CD14-positive monocyte (primary cell): Measurements from ENCODE around the gene CACNB2. TPM values are rescaled to one million over a fixed set of nuclear protein-coding genes. Genes with fewer than 3 reads are reported as not detected.

Experiments
- DNase-seq, 3 donors: peaks; one replicate each; pipeline ENCODE4 v3.0.0-alpha.2; 2011 to 2022
- H2AFZ ChIP-seq: 2 replicates; pipeline ENCODE4 v1.6.0; 2012; ENCODE audit warnings: mild to moderate bottlenecking, low read depth, low read length, inconsistent platforms; ENCODE audit not compliant: insufficient read depth, poor library complexity, severe bottlenecking
- H3K27ac ChIP-seq, 2 donors: 1 replicate in 1 of 2; 2 replicates in 1 of 2; pipeline ENCODE4 v1.5.1; 2012 to 2013; ENCODE audit warnings: low read length in 2 of 2, control low read depth in 1 of 2, inconsistent platforms in 1 of 2, low read depth in 1 of 2, mild to moderate bottlenecking in 1 of 2
- H3K27me3 ChIP-seq, 2 donors: one replicate each; pipeline versions ENCODE4 v1.6.0 to v1.6.1; 2011 to 2013; ENCODE audit warnings: low read length in 2 of 2; ENCODE audit not compliant: control insufficient read depth in 2 of 2, insufficient read depth in 2 of 2
- H3K36me3 ChIP-seq, 2 donors: replicated peaks in 1 of 2; 1 replicate in 1 of 2; 2 replicates in 1 of 2; pipeline versions ENCODE4 v1.5.1 to v1.6.1; 2012 to 2013; ENCODE audit warnings: low read length in 2 of 2, control low read depth in 1 of 2, inconsistent platforms in 1 of 2, mild to moderate bottlenecking in 1 of 2; ENCODE audit not compliant: insufficient read depth in 2 of 2, control insufficient read depth in 1 of 2
- H3K4me1 ChIP-seq, 2 donors: 1 replicate in 1 of 2; 2 replicates in 1 of 2; pipeline versions ENCODE4 v1.5.1 to v1.6.1; 2012 to 2013; ENCODE audit warnings: low read length in 2 of 2, control low read depth in 1 of 2, inconsistent platforms in 1 of 2, mild to moderate bottlenecking in 1 of 2, moderate library complexity in 1 of 2; ENCODE audit not compliant: insufficient read depth in 2 of 2, control insufficient read depth in 1 of 2
- H3K4me2 ChIP-seq: replicated peaks from 2 replicates; pipeline ENCODE3; 2012; ENCODE audit warnings: low read length, moderate library complexity, mild to moderate bottlenecking; ENCODE audit not compliant: poor library complexity, severe bottlenecking; ENCODE audit errors: extremely low read depth
- H3K4me3 ChIP-seq, 3 experiments: fragments of 200-600 bp in 1 of 3; sonication (generic) in 1 of 3; replicated peaks in 1 of 3; 1 replicate in 2 of 3; 2 replicates in 1 of 3; pipeline ENCODE4 v1.5.1; 2011 to 2013; ENCODE audit warnings: low read length in 3 of 3, mild to moderate bottlenecking in 3 of 3, control low read depth in 2 of 3, low read depth in 2 of 3, inconsistent platforms in 1 of 3, moderate library complexity in 1 of 3
- H3K79me2 ChIP-seq: 2 replicates; pipeline ENCODE4 v1.6.0; 2012; ENCODE audit warnings: mild to moderate bottlenecking, control low read depth, inconsistent platforms, low read length, moderate library complexity; ENCODE audit not compliant: insufficient read depth
- H3K9ac ChIP-seq: 2 replicates; pipeline ENCODE4 v1.6.0; 2017; ENCODE audit warnings: low read length, mild to moderate bottlenecking; ENCODE audit not compliant: insufficient read depth, poor library complexity, severe bottlenecking
- H3K9me3 ChIP-seq, 2 donors: replicated peaks in 1 of 2; 1 replicate in 1 of 2; 2 replicates in 1 of 2; pipeline versions ENCODE4 v1.5.1 to v1.6.1; 2012 to 2013; ENCODE audit warnings: low read length in 2 of 2, control low read depth in 1 of 2; ENCODE audit not compliant: control insufficient read depth in 1 of 2, insufficient read depth in 1 of 2
- H4K20me1 ChIP-seq: 2 replicates; pipeline ENCODE4 v1.6.0; 2012; ENCODE audit warnings: mild to moderate bottlenecking, low read length, control low read depth, moderate library complexity; ENCODE audit not compliant: insufficient read depth
- H3K27ac Mint-ChIP-seq, 7 donors: one replicate each; pipeline ENCODE4 v1.8.0; 2020; ENCODE audit warnings: mild to moderate bottlenecking in 7 of 7, mixed read lengths in 7 of 7, moderate library complexity in 6 of 7, inconsistent platforms in 2 of 7
- H3K27me3 Mint-ChIP-seq, 3 donors: one replicate each; pipeline ENCODE4 v1.8.0; 2021 to 2022; ENCODE audit warnings: low read depth in 3 of 3, mild to moderate bottlenecking in 3 of 3, mixed read lengths in 3 of 3, moderate library complexity in 3 of 3, inconsistent platforms in 1 of 3
- H3K36me3 Mint-ChIP-seq, 2 donors: one replicate each; pipeline ENCODE4 v1.8.0; 2020; ENCODE audit warnings: mixed read lengths in 2 of 2, inconsistent platforms in 1 of 2, mild to moderate bottlenecking in 1 of 2
- H3K4me1 Mint-ChIP-seq: one replicate; pipeline ENCODE4 v1.8.0; 2020; ENCODE audit warnings: mild to moderate bottlenecking, mixed read lengths
- H3K4me3 Mint-ChIP-seq, 2 donors: one replicate each; pipeline ENCODE4 v1.8.0; 2020; ENCODE audit warnings: mild to moderate bottlenecking in 2 of 2, mixed read lengths in 2 of 2, moderate library complexity in 1 of 2
- H3K9me3 Mint-ChIP-seq, 7 donors: one replicate each; pipeline ENCODE4 v1.8.0; 2020 to 2022; ENCODE audit warnings: mixed read lengths in 7 of 7, mild to moderate bottlenecking in 6 of 7, moderate library complexity in 6 of 7, inconsistent platforms in 2 of 7
- WGBS: methylation state at CpG from one replicate; pipeline ENCODE4 v1.1.5; 2013; ENCODE audit warnings: missing lambda C conversion rate; ENCODE audit not compliant: insufficient coverage; 5-methylcytosine and 5-hydroxymethylcytosine counted together
- intact Hi-C, 2 donors: fragments of 100-400 bp; cut with micrococcal nuclease; formaldehyde crosslinking; loops; one replicate each; pipeline versions ENCODE4 v1.15.0 to v1.15.1; 2023
- polyA plus RNA-seq, 3 donors: library from polyadenylated mRNA; depleted of rRNA in 1 of 3; unstranded in 2 of 3; stranded (reverse) in 1 of 3; fragments of 300-500 nt in 2 of 3; fragments of >200 nt in 1 of 3; fragmentation: Illumina TruSeq in 2 of 3; gene quantifications; 1 replicate in 2 of 3; 2 replicates in 1 of 3; pipeline ENCODE4 v1.2.3, GENCODE V29; 2012 to 2021
- TF ChIP-seq, protein P1 (sequence below): fragments of 200-600 bp; IDR thresholded peaks from one replicate; pipeline ENCODE4 v1.8.0; 2022; ENCODE audit warnings: antibody characterized with exemption, mild to moderate bottlenecking

Gene CACNB2
- polyA plus RNA-seq, 3 donors, result 0.05 TPM; not detected in 2

DNA sequence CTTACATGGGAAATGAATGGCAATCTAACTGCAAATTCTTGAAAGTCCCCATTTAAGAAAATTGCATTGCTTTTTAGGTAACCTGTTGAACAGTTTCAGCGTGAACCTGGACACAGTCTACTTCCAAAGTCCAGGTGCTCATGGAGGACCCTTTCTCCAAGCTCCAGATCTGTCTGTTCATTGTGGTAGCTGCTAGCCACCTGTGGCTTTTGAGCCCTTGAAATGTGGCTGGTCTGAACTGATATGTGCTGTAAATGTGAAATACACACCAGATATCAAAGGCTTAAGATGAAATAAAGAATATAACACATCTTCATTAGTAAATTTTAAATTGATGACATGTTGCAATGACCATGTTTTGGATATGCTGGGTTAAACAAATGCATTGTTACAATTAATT is 4.2 kb downstream of the CACNB2 start:
- Histone ChIP-seq H2AFZ (no peak overlapping the region), H3K4me1 (peaks cover 7 to 13% of the 10 kb centered on the region in 2 donors), H3K27ac (no peak overlapping the region), H3K4me2 (no peak overlapping the region), H3K9ac (no peak overlapping the region), H3K36me3 (no peaks in the 10 kb centered on the region), H3K27me3 (peaks cover 29 to 41% of the 10 kb centered on the region in 2 donors), H3K4me3 (no peak overlapping the region), H3K79me2 (no peaks in the 10 kb centered on the region), H4K20me1 (no peaks in the 10 kb centered on the region), H3K9me3 (peaks cover 0 to 7% of the 10 kb centered on the region in 2 donors)
- peaks cover 0 to 7% (median 0%) of the 10 kb centered on the region in 7 donors for H3K9me3 Mint-ChIP-seq
- H3K4me1 Mint-ChIP-seq, result peaks cover 16% of the 10 kb centered on the region
- H3K36me3 Mint-ChIP-seq, result no peaks in the 10 kb centered on the region
- 83% methylated on average over 1 of the region's 1 CpG for WGBS
- intact Hi-C loops, result no loop called here
- no peak overlapping the region for H3K27ac Mint-ChIP-seq
- H3K4me3 Mint-ChIP-seq, result no peak overlapping the region
- H3K27me3 Mint-ChIP-seq, result peaks cover 32 to 47% (median 41%) of the 10 kb centered on the region in 3 donors
- TF ChIP-seq, protein P1, sequence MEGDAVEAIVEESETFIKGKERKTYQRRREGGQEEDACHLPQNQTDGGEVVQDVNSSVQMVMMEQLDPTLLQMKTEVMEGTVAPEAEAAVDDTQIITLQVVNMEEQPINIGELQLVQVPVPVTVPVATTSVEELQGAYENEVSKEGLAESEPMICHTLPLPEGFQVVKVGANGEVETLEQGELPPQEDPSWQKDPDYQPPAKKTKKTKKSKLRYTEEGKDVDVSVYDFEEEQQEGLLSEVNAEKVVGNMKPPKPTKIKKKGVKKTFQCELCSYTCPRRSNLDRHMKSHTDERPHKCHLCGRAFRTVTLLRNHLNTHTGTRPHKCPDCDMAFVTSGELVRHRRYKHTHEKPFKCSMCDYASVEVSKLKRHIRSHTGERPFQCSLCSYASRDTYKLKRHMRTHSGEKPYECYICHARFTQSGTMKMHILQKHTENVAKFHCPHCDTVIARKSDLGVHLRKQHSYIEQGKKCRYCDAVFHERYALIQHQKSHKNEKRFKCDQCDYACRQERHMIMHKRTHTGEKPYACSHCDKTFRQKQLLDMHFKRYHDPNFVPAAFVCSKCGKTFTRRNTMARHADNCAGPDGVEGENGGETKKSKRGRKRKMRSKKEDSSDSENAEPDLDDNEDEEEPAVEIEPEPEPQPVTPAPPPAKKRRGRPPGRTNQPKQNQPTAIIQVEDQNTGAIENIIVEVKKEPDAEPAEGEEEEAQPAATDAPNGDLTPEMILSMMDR, result no peak
- DNase-seq, result no peak

DNA sequence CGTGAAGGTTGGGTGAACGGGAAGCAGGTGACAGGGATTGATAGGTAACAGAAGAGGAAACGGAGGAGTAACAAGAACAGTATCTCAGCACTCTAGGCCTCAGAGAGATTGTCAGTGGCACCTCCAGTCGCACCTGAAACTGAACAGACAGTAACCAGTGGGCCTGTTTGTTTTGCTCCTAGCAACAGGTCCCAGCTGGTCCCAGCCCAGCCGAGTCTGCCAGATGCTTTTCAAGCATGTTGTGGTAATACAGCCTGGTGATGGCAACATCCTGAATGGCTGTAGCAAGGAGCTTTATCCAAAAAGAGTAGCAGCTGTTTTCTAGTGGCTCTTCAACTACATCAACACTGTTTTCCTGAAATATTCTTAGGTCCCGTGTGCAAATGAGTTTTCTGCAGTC is 4.7 kb downstream of the CACNB2 start:
- Mint-ChIP-seq H3K36me3 (no peaks in the 10 kb centered on the region), H3K27ac (no peak overlapping the region), H3K9me3 (peaks cover 0 to 6% (median 0%) of the 10 kb centered on the region in 7 donors), H3K4me1 (peaks cover 12% of the 10 kb centered on the region), H3K27me3 (peaks cover 27 to 42% (median 36%) of the 10 kb centered on the region in 3 donors), H3K4me3 (no peak overlapping the region)
- intact Hi-C loops, result no loop called here
- 60% methylated on average over 4 of the region's 6 CpGs for WGBS
- DNase-seq, result no peak
- no peaks in the 10 kb centered on the region for H3K36me3 ChIP-seq
- peaks cover 25 to 36% of the 10 kb centered on the region in 2 donors for H3K27me3 ChIP-seq
- peaks cover 6 to 11% of the 10 kb centered on the region in 2 donors for H3K4me1 ChIP-seq
- no peaks in the 10 kb centered on the region for H3K79me2 ChIP-seq
- H2AFZ ChIP-seq, result no peak overlapping the region
- H3K27ac ChIP-seq, result no peak overlapping the region
- H3K4me3 ChIP-seq, result no peak overlapping the region
- no peak overlapping the region for H3K9ac ChIP-seq
- H3K9me3 ChIP-seq, result peaks cover 0 to 1% of the 10 kb centered on the region in 2 donors
- TF ChIP-seq, protein P1, result no peak
- H4K20me1 ChIP-seq, result no peaks in the 10 kb centered on the region
- no peak overlapping the region for H3K4me2 ChIP-seq
